NCI-H82 (cell line): ENCODE measurements around the gene IL18RAP.

Source experiments
- DNase-seq: peaks from one replicate; lab custom pipeline; 2025; lab: John Stamatoyannopoulos, UW

The IL18RAP gene

DNA sequence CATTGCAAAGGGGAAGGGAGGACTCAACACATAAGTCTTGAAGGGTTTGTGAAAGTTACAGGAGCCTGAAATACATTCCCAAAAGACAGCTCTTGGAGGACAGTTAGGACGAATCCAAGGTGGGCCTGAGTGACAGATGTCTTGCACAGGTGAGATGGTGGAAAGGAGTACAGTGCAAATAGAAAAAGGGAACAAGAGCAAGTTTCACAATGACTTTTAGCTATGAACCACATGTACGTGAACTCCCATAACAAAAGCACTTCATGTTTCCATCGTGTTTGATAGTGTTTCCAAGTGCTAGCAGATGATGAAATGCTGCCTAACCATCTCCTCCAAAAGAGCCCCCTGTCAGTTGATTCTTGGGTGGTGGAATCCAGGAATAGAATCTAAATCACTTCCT, 1.8 kb downstream of the IL18RAP start:
- DNase-seq, result no peak

DNA sequence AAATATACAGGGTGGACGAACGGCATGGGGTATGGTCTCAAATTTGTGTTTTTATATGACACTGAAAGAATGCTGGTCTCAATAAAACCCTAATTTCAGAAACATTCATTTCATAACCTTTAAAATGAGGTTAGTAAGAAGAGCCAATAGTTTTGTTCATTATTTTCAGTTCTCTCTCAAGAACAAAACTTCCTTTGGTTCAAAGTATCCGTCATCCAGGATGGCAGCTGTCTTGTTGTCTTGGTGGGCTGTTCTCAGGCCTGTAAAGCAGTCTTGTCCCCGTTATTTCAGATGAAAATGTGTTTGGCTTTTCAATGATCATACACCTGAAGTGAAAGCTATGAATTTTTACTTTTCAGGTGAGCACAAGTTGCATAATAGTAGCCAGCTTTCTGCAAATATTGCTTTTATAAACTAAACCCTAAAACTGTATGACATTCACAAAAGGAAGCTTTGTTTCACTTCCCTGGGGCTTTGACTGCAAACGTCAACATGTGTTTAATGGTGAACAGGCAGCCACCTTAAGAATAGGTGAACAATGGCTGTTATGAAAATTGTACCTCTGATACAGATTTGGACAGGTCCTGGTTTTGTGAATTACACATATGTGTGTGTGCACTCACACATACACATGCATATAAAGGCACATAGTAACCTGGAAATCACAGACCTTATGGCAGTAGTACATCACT, 2.6 kb downstream of the IL18RAP start:
- no peak for DNase-seq

DNA sequence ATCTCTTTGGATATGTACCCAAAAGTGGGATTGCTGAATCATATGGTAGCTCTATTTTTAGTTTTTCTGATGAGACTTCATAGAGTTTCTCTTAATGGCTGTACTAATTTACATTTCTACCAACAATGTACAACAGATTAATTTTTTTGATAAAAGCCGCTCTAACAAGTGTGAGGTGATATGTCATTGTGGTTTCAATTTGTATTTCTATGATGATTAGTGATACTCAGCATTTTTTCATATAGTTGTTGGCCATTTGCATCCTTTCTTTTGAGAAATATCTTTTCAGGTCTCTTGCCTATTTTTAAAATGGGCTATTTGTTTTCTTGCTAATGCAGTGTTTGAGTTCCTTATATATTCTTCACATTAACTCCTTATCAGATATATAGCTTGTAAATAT, 4.3 kb downstream of the IL18RAP start:
- no peak for DNase-seq

DNA sequence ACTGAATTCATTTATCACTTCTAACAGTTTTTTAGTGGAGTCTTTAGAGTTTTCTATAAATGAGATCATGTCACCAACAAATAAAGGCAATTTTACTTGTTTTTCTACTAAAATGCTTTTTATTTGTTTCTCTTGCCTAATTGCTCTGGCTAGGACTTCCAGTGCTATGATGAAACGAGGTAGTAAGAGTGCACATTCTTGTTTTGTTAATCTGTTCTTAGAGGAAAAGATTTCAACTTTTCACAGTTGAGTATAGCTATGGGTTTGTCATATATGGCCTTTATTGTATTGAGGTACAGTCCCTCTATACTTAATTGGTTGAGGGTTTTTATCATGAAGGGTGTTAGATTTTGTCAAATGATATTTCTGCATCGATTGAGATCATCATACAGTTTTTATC, 5.6 kb downstream of the IL18RAP start:
- no peak for DNase-seq

DNA sequence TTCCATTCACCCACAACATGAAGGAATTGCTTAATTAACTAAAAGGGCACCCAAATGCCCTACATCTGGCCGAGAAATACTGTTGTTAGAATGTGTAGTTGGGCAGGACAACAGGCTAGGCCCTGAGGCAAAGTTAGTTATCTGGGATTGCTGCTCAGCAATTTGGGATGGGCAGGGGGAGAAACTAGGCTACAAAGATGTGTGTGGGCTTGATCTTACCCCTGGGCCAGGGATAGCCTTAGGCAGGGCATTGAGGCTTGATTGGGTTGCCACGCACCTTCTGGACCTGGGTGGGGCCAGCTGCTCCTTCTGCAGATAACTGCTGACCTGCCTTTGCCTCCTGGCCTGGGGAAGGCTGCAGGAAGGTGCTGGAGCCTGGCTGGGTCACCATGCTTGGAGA, 9.4 kb downstream of the IL18RAP start:
- no peak for DNase-seq

DNA sequence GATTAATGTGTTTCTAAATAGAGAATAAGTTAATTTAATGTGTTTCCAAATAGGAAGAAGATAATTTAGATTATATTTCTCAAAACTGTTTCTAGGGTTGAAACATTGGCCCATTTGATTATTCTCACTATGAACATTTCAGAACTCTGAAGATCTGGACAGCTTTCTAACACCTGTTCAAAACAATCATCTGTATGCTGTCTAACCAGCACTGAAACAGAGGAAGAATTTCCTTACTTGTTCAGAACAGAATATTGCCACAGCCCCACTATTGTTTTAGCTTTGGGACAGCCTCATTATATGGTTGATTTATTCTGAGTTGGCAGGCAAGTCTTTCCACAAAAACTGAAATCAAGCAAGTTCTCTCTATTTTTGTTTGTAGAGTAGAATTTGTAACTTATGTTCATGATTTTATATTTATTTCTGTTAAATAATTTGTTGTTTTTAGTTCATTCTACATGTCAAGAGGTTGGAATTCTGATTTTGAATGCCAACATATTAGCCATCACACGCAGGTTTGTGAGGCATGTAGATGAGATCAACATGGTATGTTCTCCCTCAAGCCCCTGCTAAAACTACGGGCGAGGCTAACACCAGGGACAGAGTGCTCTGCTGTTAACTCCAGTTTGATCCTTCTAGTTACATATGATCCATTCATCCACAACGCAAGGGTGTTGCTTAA, 11.2 kb downstream of the IL18RAP start:
- no peak for DNase-seq

DNA sequence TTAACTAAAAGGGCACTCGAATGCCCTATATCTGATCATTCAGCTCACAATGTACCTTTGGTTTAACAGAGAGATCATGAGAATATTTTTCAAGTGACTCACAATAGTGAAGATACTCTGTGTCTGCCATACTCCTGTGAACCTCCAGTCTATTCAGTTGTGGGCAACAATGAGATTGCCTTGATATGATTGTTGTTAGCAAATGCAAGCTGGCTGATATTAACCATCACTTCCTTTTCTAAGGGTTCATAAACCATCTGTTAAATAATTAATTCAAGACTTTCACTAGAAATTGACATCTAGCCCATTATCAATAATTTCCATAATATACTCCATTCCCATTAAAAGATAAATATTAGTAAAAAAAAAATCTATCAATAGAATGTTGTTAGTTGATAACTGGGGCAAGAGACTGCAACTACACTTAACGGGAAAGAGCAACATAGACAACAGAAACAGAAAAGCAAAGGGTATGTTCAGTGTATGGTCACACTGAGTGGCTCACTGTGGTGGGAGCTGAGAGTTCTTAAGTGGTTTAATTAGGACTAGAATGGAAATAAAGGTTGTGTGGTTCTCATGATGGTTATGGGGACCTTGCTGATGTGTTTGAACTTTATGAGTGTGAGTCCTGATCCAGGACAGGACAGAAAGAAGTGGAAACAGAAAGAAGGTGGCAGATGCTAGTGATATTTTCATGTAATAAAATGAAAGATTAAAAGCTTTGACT, 11.9 kb downstream of the IL18RAP start:
- DNase-seq, result no peak

DNA sequence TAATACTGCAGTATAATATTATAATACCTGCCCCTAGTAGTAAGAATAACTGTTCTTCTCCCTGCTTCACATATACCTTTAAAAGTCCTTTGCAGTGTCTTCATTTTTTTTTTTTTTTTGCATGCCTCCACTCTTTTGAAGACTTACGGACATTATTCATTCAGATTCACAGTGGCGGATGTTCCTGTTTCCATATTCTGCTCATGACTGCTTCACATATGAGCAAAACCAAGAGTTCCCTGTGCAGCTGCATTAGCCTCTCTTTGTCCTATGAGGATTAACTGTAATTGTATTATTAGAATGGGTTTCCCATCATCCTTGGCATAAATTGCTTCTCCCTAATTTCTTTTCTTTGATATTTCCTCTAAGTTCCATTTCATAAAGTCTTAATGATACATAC, 12.8 kb downstream of the IL18RAP start:
- DNase-seq, result no peak

DNA sequence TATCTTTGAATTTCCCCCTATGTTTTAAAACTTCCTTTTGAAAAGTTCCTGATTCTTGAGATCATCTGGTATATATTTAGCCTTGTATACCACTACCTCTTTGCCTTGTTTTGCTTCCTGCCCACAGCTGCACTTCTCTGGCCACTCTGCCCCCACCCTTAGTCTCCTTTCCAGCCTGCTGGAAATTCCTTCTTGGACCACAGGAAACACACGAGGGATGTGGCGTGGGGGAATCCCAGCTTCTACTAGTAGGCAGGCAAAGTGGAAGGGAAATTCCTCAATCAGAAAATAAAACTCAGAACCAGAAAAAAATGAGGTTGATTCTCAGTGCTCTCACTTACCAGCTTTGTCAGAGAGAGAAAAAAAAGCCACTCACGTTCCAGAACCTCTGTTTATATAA, 13.4 kb downstream of the IL18RAP start:
- DNase-seq, result no peak

DNA sequence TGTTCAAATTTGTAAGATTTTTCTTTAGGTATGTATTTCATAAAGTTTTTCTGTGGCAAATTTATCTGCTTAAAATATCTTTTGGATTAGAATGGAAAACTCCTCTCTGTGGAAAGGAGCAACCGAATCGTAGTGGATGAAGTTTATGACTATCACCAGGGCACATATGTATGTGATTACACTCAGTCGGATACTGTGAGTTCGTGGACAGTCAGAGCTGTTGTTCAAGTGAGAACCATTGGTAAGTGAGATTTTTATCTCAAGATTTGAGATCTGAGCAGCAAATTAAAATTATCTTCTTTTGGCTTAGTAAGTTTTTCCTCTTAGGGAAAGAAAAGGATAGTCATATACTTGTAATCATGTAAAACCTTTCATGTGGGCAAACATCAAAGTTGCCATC, 14.2 kb downstream of the IL18RAP start:
- DNase-seq, result no peak

DNA sequence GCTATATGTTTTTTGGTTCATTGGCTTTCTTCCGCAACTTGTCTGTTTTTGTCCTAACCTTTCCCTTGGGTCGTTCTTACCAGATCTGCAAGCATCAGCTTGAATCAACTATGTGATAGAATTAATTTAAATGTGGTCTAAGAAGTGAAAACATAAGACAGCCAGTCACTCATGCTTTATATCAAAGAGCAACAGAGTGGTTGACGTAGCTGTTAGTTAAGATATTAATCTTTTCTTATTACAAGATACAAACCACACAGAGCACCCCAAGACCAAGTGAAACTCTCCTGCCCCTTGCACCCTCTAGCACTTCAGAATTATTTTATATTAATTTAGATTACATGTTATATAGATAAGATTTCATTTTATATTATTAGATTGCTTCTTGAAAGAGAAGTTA, 15.2 kb downstream of the IL18RAP start:
- no peak for DNase-seq

DNA sequence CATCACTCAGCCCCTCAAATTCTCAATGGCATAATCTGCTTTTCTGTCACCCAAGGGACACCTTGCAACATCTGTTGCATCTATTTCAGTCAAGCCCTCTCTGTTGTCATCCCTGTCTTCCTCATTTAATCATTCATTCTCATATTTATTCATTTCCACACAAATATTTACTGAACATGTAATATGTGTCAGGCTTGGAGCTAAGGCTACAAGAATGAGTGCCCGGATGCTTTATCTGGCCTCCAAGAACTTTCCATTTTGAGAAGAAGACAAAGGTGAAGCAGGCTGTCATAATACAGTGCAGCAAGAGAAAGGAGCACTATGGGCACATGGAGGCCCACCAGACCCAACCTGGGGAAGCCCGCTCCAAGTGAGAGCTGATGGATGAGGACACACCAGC, 15.6 kb downstream of the IL18RAP start:
- DNase-seq, result no peak

DNA sequence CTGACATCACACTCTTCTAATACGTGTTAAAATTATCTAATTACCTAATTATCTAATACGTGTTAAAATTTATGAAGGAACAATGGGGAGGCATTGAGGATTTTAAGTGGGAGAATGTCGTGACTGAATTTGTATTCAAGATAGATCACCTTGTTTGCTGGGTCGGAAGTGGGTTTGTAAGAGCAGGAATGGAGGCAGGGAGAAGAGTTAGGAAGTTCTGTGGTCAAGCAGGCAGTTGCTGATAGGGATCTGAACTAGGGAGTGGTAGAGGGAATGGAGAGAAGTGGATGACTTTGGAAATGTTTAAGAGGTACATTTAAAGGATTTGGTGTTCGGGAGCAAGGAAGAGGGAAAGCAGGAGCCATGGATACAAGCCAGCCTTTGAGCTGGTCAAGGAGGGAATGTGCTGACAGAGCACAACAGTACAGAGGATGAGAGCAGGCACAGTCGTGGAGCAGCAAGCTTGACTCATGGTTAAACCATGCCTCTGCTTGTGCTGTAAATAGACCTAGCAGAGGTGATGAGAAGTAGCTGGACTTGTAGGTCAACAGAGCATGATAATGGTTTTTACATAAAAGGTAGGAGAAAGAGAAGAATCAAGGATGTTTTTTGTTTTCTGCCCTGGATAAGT, 16.2 kb downstream of the IL18RAP start:
- no peak for DNase-seq

DNA sequence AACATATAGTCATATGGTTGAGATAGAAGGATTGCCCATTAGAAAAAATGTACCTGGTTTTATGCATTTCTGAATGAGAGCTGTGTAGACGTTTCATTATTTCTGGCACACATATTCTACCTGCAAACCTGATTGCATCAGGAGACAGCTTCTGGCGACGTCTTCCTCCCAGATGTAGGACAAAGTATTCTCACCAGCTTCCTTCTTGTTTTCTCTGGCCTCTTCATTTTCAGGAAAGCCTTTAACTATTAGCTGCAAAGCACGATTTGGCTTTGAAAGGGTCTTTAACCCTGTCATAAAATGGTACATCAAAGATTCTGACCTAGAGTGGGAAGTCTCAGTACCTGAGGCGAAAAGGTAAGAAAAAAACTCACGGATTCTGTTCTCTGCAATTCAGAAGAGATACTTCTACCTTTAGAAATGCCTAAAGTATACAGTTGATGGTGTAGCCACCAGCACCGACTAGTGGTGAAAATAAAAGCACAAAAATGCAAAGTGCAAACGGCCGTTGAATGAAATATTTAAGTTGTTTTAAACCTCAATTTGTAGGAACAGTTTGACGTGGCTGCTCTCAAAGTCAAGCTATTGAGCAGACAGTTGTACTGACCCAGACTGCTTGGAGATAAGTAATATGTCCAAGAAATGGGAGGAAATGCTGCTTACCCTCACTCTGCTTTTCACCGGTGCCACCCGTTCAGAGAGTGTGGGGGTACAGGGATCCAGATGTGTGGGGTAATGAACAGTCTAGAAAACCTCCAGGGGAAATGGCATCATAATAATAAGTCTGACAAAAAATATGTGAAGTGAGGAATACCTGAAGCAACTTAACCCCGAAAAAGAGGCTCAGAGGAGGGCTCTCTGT, 20.2 kb downstream of the IL18RAP start:
- peak; percentile 3 for DNase-seq

DNA sequence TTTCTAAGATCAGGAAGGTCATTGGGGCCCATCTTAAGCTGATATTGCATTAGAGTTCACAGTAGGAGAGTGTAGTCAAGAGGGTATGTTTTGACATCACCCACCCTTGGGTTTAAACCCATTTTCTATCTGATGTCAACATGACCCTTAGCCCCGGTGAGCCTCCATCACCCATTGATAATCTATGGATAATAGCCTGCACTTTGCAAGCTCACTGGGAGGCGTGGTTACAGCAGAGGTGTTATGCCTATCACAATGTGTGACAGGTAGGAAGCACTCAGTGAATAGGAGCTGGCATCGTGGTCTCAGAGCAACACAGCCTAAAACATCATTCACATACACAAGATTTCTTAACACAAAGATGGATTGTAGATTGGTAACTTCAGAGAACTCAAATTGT, 21.3 kb downstream of the IL18RAP start:
- no peak for DNase-seq

DNA sequence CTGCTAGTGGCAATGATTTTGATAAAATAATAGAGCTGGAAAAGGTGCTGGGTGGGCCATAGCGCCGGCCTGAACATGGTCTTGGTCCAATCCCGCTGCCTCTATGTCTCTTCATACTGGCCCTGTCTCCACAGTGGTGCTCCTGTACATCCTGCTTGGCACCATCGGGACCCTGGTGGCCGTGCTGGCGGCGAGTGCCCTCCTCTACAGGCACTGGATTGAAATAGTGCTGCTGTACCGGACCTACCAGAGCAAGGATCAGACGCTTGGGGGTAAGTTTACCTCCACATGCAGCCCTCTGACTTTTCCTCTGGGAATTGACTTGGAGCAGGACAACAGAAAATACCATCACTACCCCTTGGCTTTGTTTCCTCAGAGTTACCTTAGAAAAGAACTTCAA, 24.0 kb downstream of the IL18RAP start:
- no peak for DNase-seq

DNA sequence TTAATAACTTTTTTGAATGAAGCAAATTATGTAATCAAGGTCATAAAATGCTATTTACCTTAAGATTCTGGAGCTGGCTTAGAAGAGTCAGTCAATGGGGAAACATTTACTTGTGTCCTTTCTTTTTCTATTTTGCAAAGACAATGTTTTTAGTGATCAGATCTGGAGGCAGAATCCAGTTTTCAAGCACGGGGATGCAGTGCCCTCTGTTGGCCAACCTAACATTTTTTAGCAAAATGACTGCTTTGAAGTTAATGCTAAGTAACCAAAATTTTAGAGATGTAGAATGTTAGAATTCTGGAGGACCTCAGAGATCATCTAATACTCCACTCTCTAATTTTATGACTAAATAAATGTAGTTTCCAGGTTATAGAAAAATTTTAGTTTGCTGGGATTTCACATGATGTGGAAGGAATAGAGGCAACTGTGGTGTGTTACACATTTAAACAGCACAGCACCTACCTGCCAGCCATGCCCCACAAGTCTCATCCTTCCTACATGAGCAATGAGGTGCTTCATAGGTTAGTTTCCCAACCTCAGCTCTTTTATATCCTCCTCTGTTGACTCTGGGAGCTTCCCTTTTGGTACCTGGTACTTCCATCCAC, 26.5 kb downstream of the IL18RAP start:
- DNase-seq, result peak; percentile 22

DNA sequence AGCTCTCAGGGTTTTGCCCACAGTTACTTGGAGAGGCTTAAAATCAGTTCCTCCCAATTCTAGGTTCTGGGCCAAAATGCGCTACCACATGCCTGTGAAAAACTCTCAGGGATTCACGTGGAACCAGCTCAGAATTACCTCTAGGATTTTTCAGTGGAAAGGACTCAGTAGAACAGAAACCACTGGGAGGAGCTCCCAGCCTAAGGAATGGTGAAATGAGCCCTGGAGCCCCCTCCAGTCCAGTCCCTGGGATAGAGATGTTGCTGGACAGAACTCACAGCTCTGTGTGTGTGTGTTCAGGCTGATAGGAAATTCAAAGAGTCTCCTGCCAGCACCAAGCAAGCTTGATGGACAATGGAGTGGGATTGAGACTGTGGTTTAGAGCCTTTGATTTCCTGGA, 29.0 kb downstream of the IL18RAP start:
- no peak for DNase-seq

DNA sequence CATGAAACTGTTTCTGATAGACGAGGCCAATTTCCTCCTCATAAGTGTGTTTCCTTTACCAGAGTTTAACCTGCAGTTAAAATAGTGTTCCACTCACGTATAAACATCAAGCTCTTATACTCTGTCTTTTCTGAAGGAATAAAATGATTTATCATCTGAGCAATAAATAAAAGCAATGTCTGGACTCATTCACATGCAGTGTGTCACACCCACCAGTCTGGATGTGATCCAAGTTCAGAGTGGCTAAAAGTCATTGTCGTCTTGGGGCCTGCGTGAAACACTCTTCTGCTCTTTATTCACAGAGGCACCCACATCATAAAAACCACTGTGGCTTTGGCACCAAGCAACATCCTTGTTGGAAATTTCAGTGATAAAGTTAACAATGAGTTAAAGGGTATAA, 30.5 kb downstream of the IL18RAP start:
- no peak for DNase-seq

DNA sequence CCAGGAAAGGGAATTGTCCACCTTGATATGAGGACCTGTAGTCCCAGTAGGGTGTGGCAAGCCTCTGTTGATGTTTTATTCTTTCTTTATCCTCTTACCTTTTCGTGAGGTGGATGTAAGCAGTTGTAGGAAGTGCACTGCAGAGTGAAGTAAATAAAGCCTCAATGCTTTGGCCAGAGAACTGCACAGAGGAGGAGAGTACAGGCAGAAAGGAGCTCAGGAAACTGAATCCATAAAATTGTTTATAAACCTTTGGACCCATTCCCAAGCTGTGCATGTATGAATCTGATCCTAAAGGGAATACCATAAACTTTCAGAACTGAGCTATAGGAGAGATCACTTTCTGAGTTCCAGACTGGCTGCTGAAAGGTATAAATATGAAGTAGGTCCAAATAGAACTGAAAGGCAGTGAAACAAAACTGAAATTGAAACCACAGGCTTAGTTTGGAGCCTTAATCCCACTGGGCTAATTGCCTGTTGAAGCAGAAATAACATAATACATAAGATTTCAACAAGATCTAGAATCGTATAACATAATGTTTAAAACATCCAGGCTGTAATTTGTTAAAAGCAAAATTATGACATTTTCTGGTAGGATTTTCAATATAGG, 32.2 kb downstream of the IL18RAP start:
- DNase-seq, result no peak

DNA sequence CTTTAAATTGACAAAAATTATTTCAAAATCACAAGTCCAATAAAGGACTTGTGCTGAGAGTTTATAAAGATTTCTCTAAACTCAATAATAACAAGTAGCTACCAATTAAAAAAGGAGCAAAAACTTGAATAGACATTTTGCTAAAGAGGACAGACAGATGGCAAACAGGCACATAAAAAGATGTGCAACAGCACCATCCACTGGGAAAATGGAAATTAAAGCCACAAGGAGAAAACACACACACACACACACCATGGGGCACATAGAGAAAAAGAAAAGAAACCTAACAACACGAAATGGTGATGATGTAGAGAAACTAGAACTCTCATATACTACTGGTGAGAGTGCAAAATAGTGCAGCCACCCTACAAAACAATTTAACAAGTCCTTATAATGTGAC, 37.5 kb downstream of the IL18RAP start:
- DNase-seq, result no peak
